Parathyroid adenoma (tissue), 2 donors: ENCODE results near the gene NUDT1.

Source experiments
- H2AFZ ChIP-seq: fragments of 300-600 bp; sonication (generic); one replicate; pipeline ENCODE4 v1.7.0; 2017; ENCODE audit warnings: antibody characterized with exemption, mild to moderate bottlenecking
- H3K27ac ChIP-seq: fragments of 300-600 bp; sonication (generic); one replicate; pipeline ENCODE4 v1.7.0; 2017
- H3K27me3 ChIP-seq: fragments of 300-600 bp; sonication (generic); one replicate; pipeline ENCODE4 v1.7.0; 2017; ENCODE audit warnings: low read length; ENCODE audit not compliant: control insufficient read depth, insufficient read depth
- H3K36me3 ChIP-seq: fragments of 300-600 bp; sonication (generic); one replicate; pipeline ENCODE4 v1.7.0; 2017; ENCODE audit warnings: low read length; ENCODE audit not compliant: control insufficient read depth, insufficient read depth
- H3K4me1 ChIP-seq: fragments of 300-600 bp; sonication (generic); one replicate; pipeline ENCODE4 v1.7.0; 2017; ENCODE audit warnings: control low read depth
- H3K4me2 ChIP-seq: fragments of 300-600 bp; sonication (generic); one replicate; pipeline ENCODE4 v1.7.0; 2017; ENCODE audit warnings: low read length
- H3K4me3 ChIP-seq: fragments of 300-600 bp; sonication (generic); one replicate; pipeline ENCODE4 v1.7.0; 2017; ENCODE audit warnings: low read depth, low read length
- H3K79me2 ChIP-seq: fragments of 300-600 bp; sonication (generic); one replicate; pipeline ENCODE4 v1.7.0; 2017; ENCODE audit warnings: control low read depth
- H3K9ac ChIP-seq: fragments of 300-600 bp; sonication (generic); one replicate; pipeline ENCODE4 v1.7.0; 2017; ENCODE audit warnings: mild to moderate bottlenecking
- H3K9me3 ChIP-seq: fragments of 300-600 bp; sonication (generic); one replicate; pipeline ENCODE4 v1.7.0; 2017; ENCODE audit warnings: low read length; ENCODE audit not compliant: control insufficient read depth
- TF ChIP-seq, protein P1 (sequence below): fragments of 300-600 bp; sonication (generic); IDR thresholded peaks from one replicate; pipeline ENCODE4 v1.7.0; 2017; ENCODE audit warnings: antibody characterized with exemption, mild to moderate bottlenecking
- donor health status: primary hyperparathyroidism.

NUDT1 gene

DNA sequence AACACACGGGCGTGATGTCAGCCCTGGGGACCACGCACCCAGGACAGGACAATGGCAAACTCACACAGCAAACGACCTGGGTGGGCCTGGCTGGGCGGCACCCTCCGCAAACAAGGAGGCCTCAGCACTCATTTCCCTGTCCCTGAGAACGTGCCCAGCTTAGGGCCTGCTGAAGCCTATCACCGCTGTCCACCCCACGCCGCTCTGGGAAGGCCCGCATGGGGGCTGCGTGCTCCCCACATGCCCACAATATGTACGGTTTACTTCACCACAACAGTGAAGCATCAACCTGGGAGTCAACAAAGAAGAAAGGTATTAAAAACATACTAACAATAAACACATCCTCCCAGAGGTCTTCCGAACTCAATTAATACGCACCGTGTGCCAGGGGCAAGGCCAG is 21.5 kb upstream of the NUDT1 start:
- Histone ChIP-seq H3K4me3 (no peak overlapping the region), H3K4me2 (no peak overlapping the region), H3K27me3 (no peaks in the 10 kb centered on the region), H3K9ac (no peak overlapping the region), H3K27ac (no peak overlapping the region), H3K79me2 (peaks cover 3% of the 10 kb centered on the region), H2AFZ (no peak overlapping the region), H3K36me3 (peaks cover 2% of the 10 kb centered on the region), H3K4me1 (no peaks in the 10 kb centered on the region), H3K9me3 (no peaks in the 10 kb centered on the region)
- TF ChIP-seq, protein P1, sequence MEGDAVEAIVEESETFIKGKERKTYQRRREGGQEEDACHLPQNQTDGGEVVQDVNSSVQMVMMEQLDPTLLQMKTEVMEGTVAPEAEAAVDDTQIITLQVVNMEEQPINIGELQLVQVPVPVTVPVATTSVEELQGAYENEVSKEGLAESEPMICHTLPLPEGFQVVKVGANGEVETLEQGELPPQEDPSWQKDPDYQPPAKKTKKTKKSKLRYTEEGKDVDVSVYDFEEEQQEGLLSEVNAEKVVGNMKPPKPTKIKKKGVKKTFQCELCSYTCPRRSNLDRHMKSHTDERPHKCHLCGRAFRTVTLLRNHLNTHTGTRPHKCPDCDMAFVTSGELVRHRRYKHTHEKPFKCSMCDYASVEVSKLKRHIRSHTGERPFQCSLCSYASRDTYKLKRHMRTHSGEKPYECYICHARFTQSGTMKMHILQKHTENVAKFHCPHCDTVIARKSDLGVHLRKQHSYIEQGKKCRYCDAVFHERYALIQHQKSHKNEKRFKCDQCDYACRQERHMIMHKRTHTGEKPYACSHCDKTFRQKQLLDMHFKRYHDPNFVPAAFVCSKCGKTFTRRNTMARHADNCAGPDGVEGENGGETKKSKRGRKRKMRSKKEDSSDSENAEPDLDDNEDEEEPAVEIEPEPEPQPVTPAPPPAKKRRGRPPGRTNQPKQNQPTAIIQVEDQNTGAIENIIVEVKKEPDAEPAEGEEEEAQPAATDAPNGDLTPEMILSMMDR = no peak

DNA sequence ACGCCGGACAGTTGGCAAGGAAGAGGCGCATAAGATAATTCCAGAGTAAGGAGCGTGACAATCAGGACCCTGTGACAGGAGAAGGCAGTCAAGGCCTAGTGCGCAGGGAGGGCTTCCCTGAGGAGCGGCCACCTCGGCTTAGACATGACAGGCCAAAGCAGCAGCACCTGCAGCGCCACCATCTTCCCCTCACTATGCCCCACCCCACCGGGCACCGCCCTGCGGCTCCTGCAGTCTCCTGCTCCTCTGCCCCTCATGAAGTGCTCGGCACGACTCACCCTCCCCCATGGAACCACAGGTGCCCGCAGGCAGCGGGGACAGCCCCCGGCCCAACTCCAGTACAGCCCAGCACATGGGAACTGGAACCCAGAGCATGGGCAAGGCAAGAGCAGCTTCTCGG is 21.1 kb upstream of the NUDT1 start:
- H3K27ac ChIP-seq = no peak overlapping the region
- no peak overlapping the region for H3K4me3 ChIP-seq
- no peaks in the 10 kb centered on the region for H3K36me3 ChIP-seq
- TF ChIP-seq, protein P1 = no peak
- no peaks in the 10 kb centered on the region for H3K9me3 ChIP-seq
- H3K9ac ChIP-seq = no peak overlapping the region
- no peak overlapping the region for H2AFZ ChIP-seq
- H3K27me3 ChIP-seq = no peaks in the 10 kb centered on the region
- no peak overlapping the region for H3K4me2 ChIP-seq
- no peaks in the 10 kb centered on the region for H3K4me1 ChIP-seq
- peaks cover 8% of the 10 kb centered on the region for H3K79me2 ChIP-seq

DNA sequence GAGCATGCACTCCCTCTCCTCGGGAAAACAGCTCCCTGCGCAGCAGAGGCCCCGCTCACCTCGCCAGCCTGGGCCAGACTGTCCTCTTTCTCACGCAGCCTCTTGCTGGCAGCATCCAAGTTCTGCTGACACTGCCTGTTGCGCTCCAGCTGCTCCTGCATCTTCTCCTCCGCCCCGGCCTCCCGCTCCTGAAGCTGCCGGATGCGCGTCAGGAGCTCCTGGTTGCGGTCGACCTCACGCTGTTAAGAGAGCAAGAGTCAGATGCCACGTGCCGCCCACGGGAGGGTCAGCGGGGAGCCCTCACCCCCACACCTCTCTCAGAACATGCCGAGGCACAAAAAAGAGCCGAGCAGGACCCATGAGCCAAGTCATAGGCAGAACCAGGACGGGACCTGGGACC is 19.5 kb upstream of the NUDT1 start:
- Histone ChIP-seq H3K4me1 (no peaks in the 10 kb centered on the region), H3K4me3 (no peak overlapping the region), H3K27me3 (no peaks in the 10 kb centered on the region), H2AFZ (no peak overlapping the region), H3K36me3 (no peaks in the 10 kb centered on the region), H3K9me3 (no peaks in the 10 kb centered on the region), H3K27ac (no peak overlapping the region), H3K9ac (no peak overlapping the region), H3K4me2 (no peak overlapping the region), H3K79me2 (peaks cover 9% of the 10 kb centered on the region)
- TF ChIP-seq, protein P1 = no peak

DNA sequence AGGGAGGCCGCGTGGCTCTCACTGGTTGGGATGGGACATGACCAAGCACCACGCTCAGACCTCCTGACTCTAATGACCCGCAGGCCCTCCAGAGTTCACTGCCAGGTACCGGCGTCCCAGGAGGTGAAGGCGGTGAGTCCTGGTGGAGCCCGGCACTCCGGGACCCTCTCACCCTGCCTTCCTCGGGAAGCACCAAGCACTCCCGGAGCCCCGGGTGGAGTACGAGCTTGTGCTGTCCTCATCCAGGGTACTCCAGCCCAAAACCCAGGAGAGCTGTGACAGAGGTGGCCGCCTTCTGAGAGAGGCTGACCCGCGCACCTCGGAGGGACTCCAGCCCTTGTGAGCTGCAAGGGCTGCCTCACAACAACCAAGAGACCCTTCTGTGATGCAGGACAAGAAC is 18.7 kb upstream of the NUDT1 start:
- H3K4me3 ChIP-seq = no peak overlapping the region
- no peak overlapping the region for H3K4me2 ChIP-seq
- no peak overlapping the region for H3K27ac ChIP-seq
- no peaks in the 10 kb centered on the region for H3K27me3 ChIP-seq
- no peak overlapping the region for H3K9ac ChIP-seq
- peaks cover 9% of the 10 kb centered on the region for H3K79me2 ChIP-seq
- no peaks in the 10 kb centered on the region for H3K4me1 ChIP-seq
- H3K36me3 ChIP-seq = no peaks in the 10 kb centered on the region
- H3K9me3 ChIP-seq = no peaks in the 10 kb centered on the region
- H2AFZ ChIP-seq = no peak overlapping the region
- TF ChIP-seq, protein P1 = no peak

DNA sequence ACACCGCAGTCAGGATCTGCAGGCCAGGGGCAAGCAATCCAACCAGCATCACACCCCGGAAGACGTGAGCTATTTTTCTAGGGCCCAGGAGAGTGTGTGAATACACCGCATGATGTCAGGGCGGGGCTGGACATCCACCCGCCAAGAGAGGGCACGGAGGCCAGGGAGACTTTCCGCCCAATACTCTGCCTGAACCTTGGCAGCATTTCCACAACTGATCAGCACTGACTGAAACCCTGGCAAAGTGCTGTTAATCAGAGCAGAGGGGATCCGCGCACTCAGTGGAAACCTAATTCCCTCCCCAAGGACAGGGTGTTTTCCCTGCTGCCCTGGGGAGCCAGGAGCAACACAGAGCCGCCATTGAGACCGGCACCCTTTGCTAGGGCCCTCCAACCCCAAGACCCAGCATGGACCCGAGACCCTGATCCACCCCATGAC is 17.5 kb upstream of the NUDT1 start:
- Histone ChIP-seq H2AFZ (no peak overlapping the region), H3K36me3 (no peaks in the 10 kb centered on the region), H3K4me3 (no peak overlapping the region), H3K9me3 (no peaks in the 10 kb centered on the region), H3K27ac (no peak overlapping the region), H3K4me1 (no peaks in the 10 kb centered on the region), H3K79me2 (peaks cover 10% of the 10 kb centered on the region), H3K9ac (no peak overlapping the region), H3K27me3 (no peaks in the 10 kb centered on the region), H3K4me2 (no peak overlapping the region)
- TF ChIP-seq, protein P1 = no peak
